ENCODE data around the gene RNF114. TPM values are rescaled to one million over a fixed set of nuclear protein-coding genes. Genes with fewer than 3 reads are reported as not detected.
"Not testable (repeated sequence)": the region's sequence is repeated elsewhere in the genome, so short reads cannot be mapped to it uniquely, and the experiment has no call there.

Gene RNF114
- polyA plus RNA-seq, 3 donors from 2014 or later = 87.1 to 104 (median 97.6) TPM

- H3K4me1 Mint-ChIP-seq; H3K27me3 Mint-ChIP-seq (ENCODE audit: low read depth in 3 of 3); H3K9me3 Mint-ChIP-seq; H3K4me3 Mint-ChIP-seq; DNase-seq; H3K27ac Mint-ChIP-seq; H3K36me3 Mint-ChIP-seq: not testable (repeated sequence)
Observed at GRCh38 chr20:50000548-50001222, 64.5 kb downstream of the RNF114 start.

GRCh38 chr20:50001784-50002311 lies 65.7 kb downstream of the RNF114 start:
- H3K4me1 Mint-ChIP-seq = peaks cover 11 to 15% of the 10 kb centered on the region in 2 donors
- peaks cover 2 to 10% (median 5%) of the 10 kb centered on the region in 3 donors for H3K27me3 Mint-ChIP-seq (ENCODE audit: low read depth in 3 of 3)
- H3K36me3 Mint-ChIP-seq = no peaks in the 10 kb centered on the region
- H3K9me3 Mint-ChIP-seq = no peaks in the 10 kb centered on the region
- no peak overlapping the region for H3K4me3 Mint-ChIP-seq
- H3K27ac Mint-ChIP-seq = no peak overlapping the region
- no peak for DNase-seq

GRCh38 chr20:50003253-50003656 lies 67.1 kb downstream of the RNF114 start:
- H3K4me3 Mint-ChIP-seq = no peak overlapping the region

More at GRCh38 chr20:50003253-50003656, 67.1 kb downstream of the RNF114 start:
- peaks cover 14 to 21% of the 10 kb centered on the region in 2 donors for H3K4me1 Mint-ChIP-seq
- H3K27ac Mint-ChIP-seq = no peak overlapping the region
- no peaks in the 10 kb centered on the region for H3K9me3 Mint-ChIP-seq
- H3K36me3 Mint-ChIP-seq = no peaks in the 10 kb centered on the region
- H3K27me3 Mint-ChIP-seq (ENCODE audit: low read depth in 3 of 3) = peaks cover 2 to 14% (median 5%) of the 10 kb centered on the region in 3 donors
- no peak for DNase-seq

Other genes starting within 250 kb of the RNF114 start
- gene B4GALT5, start 222.5 kb upstream of the RNF114 start, polyA plus RNA-seq = 1 to 10 TPM in 2 of 3 donors, under 1 TPM in 1; 0.35 to 3.2 (median 2.8) TPM
- 1 to 10 TPM; 2.5 to 9.1 (median 3.2) TPM for gene SLC9A8, start 123.6 kb upstream of the RNF114 start, polyA plus RNA-seq
- gene SPATA2, start 20.9 kb upstream of the RNF114 start, polyA plus RNA-seq = 1 to 10 TPM; 1.2 to 5.3 (median 2.2) TPM
- under 1 TPM in 2 of 3 donors, not detected in 1; 0.36 to 0.68 TPM for gene SNAI1, start 46.6 kb downstream of the RNF114 start, polyA plus RNA-seq
- 100 to 1,000 TPM; 112 to 189 (median 185) TPM for gene UBE2V1, start 176.8 kb downstream of the RNF114 start, polyA plus RNA-seq
- gene PEDS1, start 217.3 kb downstream of the RNF114 start, polyA plus RNA-seq = 10 to 100 TPM; 15.2 to 33.5 (median 19.7) TPM

Measured in immature natural killer cell (primary cell).